Activated CD4-positive, alpha-beta memory T cell treated with anti-CD3 and anti-CD28 coated beads for 36 hours (primary cell): Measurements from ENCODE around the gene PFKL. TPM values are rescaled to one million over a fixed set of nuclear protein-coding genes. Genes with fewer than 3 reads are reported as not detected.
A peak's percentile ranks its signal among the peaks of the same experiment; 100 is the strongest.

Experiments
- CTCF ChIA-PET: fragments of 350-600 bp; sonication (Branson Sonifier 250); formaldehyde crosslinking; loops from one replicate; lab custom pipeline; 2021; ENCODE audit warnings: antibody characterized with exemption, inconsistent platforms; lab: Charles Lee
- POLR2A ChIA-PET: fragments of 350-600 bp; sonication (Branson Sonifier 250); formaldehyde crosslinking; loops from one replicate; lab custom pipeline; 2021; ENCODE audit warnings: antibody characterized with exemption; lab: Charles Lee
- DNase-seq: peaks from one replicate; pipeline ENCODE4 v3.0.0-alpha.2; 2020
- H3K27ac Mint-ChIP-seq: one replicate; pipeline ENCODE4 v1.8.0; 2021; ENCODE audit warnings: mixed read lengths
- H3K27me3 Mint-ChIP-seq: one replicate; pipeline ENCODE4 v1.8.0; 2021; ENCODE audit warnings: mixed read lengths
- H3K36me3 Mint-ChIP-seq: one replicate; pipeline ENCODE4 v1.8.0; 2021; ENCODE audit warnings: mixed read lengths
- H3K4me1 Mint-ChIP-seq: one replicate; pipeline ENCODE4 v1.8.0; 2021; ENCODE audit warnings: low read depth, mixed read lengths
- H3K4me3 Mint-ChIP-seq: one replicate; pipeline ENCODE4 v1.8.0; 2021; ENCODE audit warnings: mild to moderate bottlenecking, mixed read lengths
- H3K9me3 Mint-ChIP-seq: one replicate; pipeline ENCODE4 v1.8.0; 2021; ENCODE audit warnings: mixed read lengths
- intact Hi-C: fragments of 100-400 bp; cut with micrococcal nuclease; formaldehyde crosslinking; loops from one replicate; pipeline ENCODE4 v1.15.1; 2023
- total RNA-seq, 2 experiments: library from RNA; stranded (reverse); gene quantifications; one replicate each; pipeline ENCODE4 v1.2.3, GENCODE V29; 2021

Gene PFKL
- total RNA-seq: 100 to 1,000 TPM; 197 to 210 TPM

- ChIA-PET CTCF (interaction anchor here (1.4 kb wide), 1 partner anchor 30 kb away, joined by 3 read pairs; no protein-coding TSS in a partner anchor), POLR2A (no interaction called here)
- H3K27ac Mint-ChIP-seq: peak within 1 kb of the TSS; percentile 93
- H3K27me3 Mint-ChIP-seq: no peaks in the 10 kb centered on the region
- no peaks in the 10 kb centered on the region for H3K36me3 Mint-ChIP-seq
- no peaks in the 10 kb centered on the region for H3K9me3 Mint-ChIP-seq
- intact Hi-C loops: loop anchor here (10.0 kb wide), 1 partner anchor 495 kb away; no protein-coding TSS in a partner anchor
- peaks cover 56% of the 10 kb centered on the region for H3K4me1 Mint-ChIP-seq
- peak within 1 kb of the TSS; percentile 86 for H3K4me3 Mint-ChIP-seq
- peak; percentile 73 for DNase-seq
These were observed at the start of gene PFKL for GRCh38 chr21:44299458-44300261. TSS of gene PFKL (plus strand) at chr21:44300053. CDS start at chr21:44300106, 53 bp downstream.

GRCh38 chr21:44253832-44254710 is 45.8 kb upstream of the PFKL start:
- Mint-ChIP-seq H3K4me1 (peaks cover 2% of the 10 kb centered on the region), H3K27me3 (peaks cover 2% of the 10 kb centered on the region), H3K27ac (no peak overlapping the region), H3K4me3 (no peak overlapping the region), H3K36me3 (no peaks in the 10 kb centered on the region), H3K9me3 (no peaks in the 10 kb centered on the region)
- intact Hi-C loops: no loop called here
- ChIA-PET POLR2A (no interaction called here), CTCF (no interaction called here)
- DNase-seq: no peak

- peaks cover 2% of the 10 kb centered on the region for H3K27me3 Mint-ChIP-seq
- H3K36me3 Mint-ChIP-seq: no peaks in the 10 kb centered on the region
- ChIA-PET POLR2A (no interaction called here), CTCF (no interaction called here)
- intact Hi-C loops: no loop called here
- DNase-seq: no peak
- H3K4me3 Mint-ChIP-seq: no peak overlapping the region
- peaks cover 2% of the 10 kb centered on the region for H3K4me1 Mint-ChIP-seq
- no peaks in the 10 kb centered on the region for H3K9me3 Mint-ChIP-seq
- no peak overlapping the region for H3K27ac Mint-ChIP-seq
These were observed 44.3 kb upstream of the PFKL start for GRCh38 chr21:44255511-44255981.

GRCh38 chr21:44258056-44258725 is 41.7 kb upstream of the PFKL start:
- no peak for DNase-seq
- H3K27me3 Mint-ChIP-seq: peaks cover 2% of the 10 kb centered on the region
- POLR2A ChIA-PET: no interaction called here
- peaks cover 2% of the 10 kb centered on the region for H3K4me1 Mint-ChIP-seq
- H3K36me3 Mint-ChIP-seq: no peaks in the 10 kb centered on the region
- no peaks in the 10 kb centered on the region for H3K9me3 Mint-ChIP-seq
- H3K4me3 Mint-ChIP-seq: no peak overlapping the region
- intact Hi-C loops: no loop called here
- H3K27ac Mint-ChIP-seq: no peak overlapping the region
- CTCF ChIA-PET: no interaction called here

GRCh38 chr21:44259082-44259705 is 40.7 kb upstream of the PFKL start:
- peaks cover 2% of the 10 kb centered on the region for H3K4me1 Mint-ChIP-seq
- H3K27ac Mint-ChIP-seq: no peak overlapping the region
- H3K9me3 Mint-ChIP-seq: no peaks in the 10 kb centered on the region
- no peaks in the 10 kb centered on the region for H3K27me3 Mint-ChIP-seq
- ChIA-PET POLR2A (no interaction called here), CTCF (no interaction called here)
- H3K4me3 Mint-ChIP-seq: no peak overlapping the region
- intact Hi-C loops: no loop called here
- no peaks in the 10 kb centered on the region for H3K36me3 Mint-ChIP-seq
- no peak for DNase-seq

- intact Hi-C loops: no loop called here
- Mint-ChIP-seq H3K36me3 (no peaks in the 10 kb centered on the region), H3K4me1 (no peaks in the 10 kb centered on the region), H3K27me3 (no peaks in the 10 kb centered on the region), H3K4me3 (no peak overlapping the region), H3K9me3 (no peaks in the 10 kb centered on the region), H3K27ac (no peak overlapping the region)
- POLR2A ChIA-PET: no interaction called here
- CTCF ChIA-PET: no interaction called here
- DNase-seq: no peak
These were observed 39.8 kb upstream of the PFKL start for GRCh38 chr21:44260066-44260465.

- CTCF ChIA-PET: no interaction called here
- H3K4me3 Mint-ChIP-seq: no peak overlapping the region
- intact Hi-C loops: no loop called here
- POLR2A ChIA-PET: no interaction called here
- H3K4me1 Mint-ChIP-seq: no peaks in the 10 kb centered on the region
- no peak for DNase-seq
- no peaks in the 10 kb centered on the region for H3K9me3 Mint-ChIP-seq
- H3K27me3 Mint-ChIP-seq: no peaks in the 10 kb centered on the region
- no peaks in the 10 kb centered on the region for H3K36me3 Mint-ChIP-seq
- no peak overlapping the region for H3K27ac Mint-ChIP-seq
These were observed 38.8 kb upstream of the PFKL start for GRCh38 chr21:44260791-44261631.

- intact Hi-C loops: no loop called here
- H3K4me1 Mint-ChIP-seq: no peaks in the 10 kb centered on the region
- no peak within 1 kb of the TSS for H3K4me3 Mint-ChIP-seq
- H3K27me3 Mint-ChIP-seq: no peaks in the 10 kb centered on the region
- no peak within 1 kb of the TSS for H3K27ac Mint-ChIP-seq
- no peak for DNase-seq
- CTCF ChIA-PET: no interaction called here
- H3K36me3 Mint-ChIP-seq: no peaks in the 10 kb centered on the region
- no peaks in the 10 kb centered on the region for H3K9me3 Mint-ChIP-seq
- POLR2A ChIA-PET: no interaction called here
These were observed 38.1 kb upstream of the PFKL start, which contains the start of gene DNMT3L for GRCh38 chr21:44261675-44262295. TSS of gene DNMT3L (minus strand) at chr21:44261897. CDS start at chr21:44261259, 638 bp downstream.

GRCh38 chr21:44262338-44263056 is 37.4 kb upstream of the PFKL start:
- Mint-ChIP-seq H3K4me3 (no peak overlapping the region), H3K9me3 (no peaks in the 10 kb centered on the region), H3K27me3 (no peaks in the 10 kb centered on the region), H3K4me1 (no peaks in the 10 kb centered on the region), H3K27ac (no peak overlapping the region), H3K36me3 (no peaks in the 10 kb centered on the region)
- ChIA-PET CTCF (no interaction called here), POLR2A (no interaction called here)
- no peak for DNase-seq
- intact Hi-C loops: no loop called here

GRCh38 chr21:44263221-44263760 is 36.6 kb upstream of the PFKL start:
- ChIA-PET POLR2A (no interaction called here), CTCF (no interaction called here)
- Mint-ChIP-seq H3K27ac (no peak overlapping the region), H3K9me3 (no peaks in the 10 kb centered on the region), H3K27me3 (no peaks in the 10 kb centered on the region), H3K36me3 (no peaks in the 10 kb centered on the region), H3K4me1 (no peaks in the 10 kb centered on the region), H3K4me3 (no peak overlapping the region)
- intact Hi-C loops: no loop called here
- no peak for DNase-seq
